Astrocyte (in vitro differentiated cells and primary cell): ENCODE results near the gene NT5C1A.

Experiments
- CTCF ChIP-seq: IDR thresholded peaks from 2 replicates; pipeline ENCODE4 v1.5.1; 2011; ENCODE audit warnings: low read depth, mild to moderate bottlenecking, inconsistent platforms, low read length, moderate library complexity; ENCODE audit not compliant: insufficient read depth
- EZH2 ChIP-seq: IDR thresholded peaks from 2 replicates; pipeline ENCODE4 v1.6.1; 2012; ENCODE audit warnings: mild to moderate bottlenecking, low read length, inconsistent platforms; ENCODE audit not compliant: insufficient read depth

- no peak for TF ChIP-seq CTCF
- TF ChIP-seq EZH2: no peak
Measured at GRCh38 chr1:39694026-39694425, 22.1 kb upstream of the NT5C1A start.
